ENCODE measurements around the gene CCDC15. TPM values are rescaled to one million over a fixed set of nuclear protein-coding genes. Genes with fewer than 3 reads are reported as not detected.
"Not testable (repeated sequence)": the region's sequence is repeated elsewhere in the genome, so short reads cannot be mapped to it uniquely, and the experiment has no call there.

CCDC15 gene
- total RNA-seq, 2 donors from 2014 or later: 3.6 to 7.1 TPM

- WGBS: 82% methylated on average over 14 of the region's 14 CpGs
- H3K36me3 ChIP-seq: no peaks in the 10 kb centered on the region
- no peak overlapping the region for H3K4me3 ChIP-seq
- no peak overlapping the region for H3K27ac ChIP-seq
- H3K9me3 ChIP-seq: no peaks in the 10 kb centered on the region
- intact Hi-C loops (cut with DNase I): no loop called here
- no peaks in the 10 kb centered on the region for H3K4me1 ChIP-seq (replicated peaks)
- no peaks in the 10 kb centered on the region for H3K27me3 ChIP-seq (replicated peaks; ENCODE audit: insufficient read depth)
- no peak for DNase-seq (ENCODE audit: low spot score)
- TF ChIP-seq CTCF (IDR thresholded peaks at IDR 0.05): no peak
- TF ChIP-seq POLR2AphosphoS5 (IDR thresholded peaks at IDR 0.05): no peak
- TF ChIP-seq POLR2A (IDR thresholded peaks at IDR 0.05): no peak
Measured at GRCh38 chr11:125086633-125087296, 132.8 kb downstream of the CCDC15 start.

GRCh38 chr11:125088123-125088522, 134.1 kb downstream of the CCDC15 start:
- no peaks in the 10 kb centered on the region for H3K36me3 ChIP-seq
- TF ChIP-seq POLR2A (IDR thresholded peaks at IDR 0.05): no peak
- no peak for TF ChIP-seq CTCF (IDR thresholded peaks at IDR 0.05)
- TF ChIP-seq POLR2AphosphoS5 (IDR thresholded peaks at IDR 0.05): no peak
- H3K4me1 ChIP-seq (replicated peaks): no peaks in the 10 kb centered on the region
- 84% methylated on average over 2 of the region's 2 CpGs for WGBS
- no peak for DNase-seq (ENCODE audit: low spot score)
- no peak overlapping the region for H3K4me3 ChIP-seq
- H3K27me3 ChIP-seq (replicated peaks; ENCODE audit: insufficient read depth): no peaks in the 10 kb centered on the region
- H3K27ac ChIP-seq: no peak overlapping the region
- H3K9me3 ChIP-seq: no peaks in the 10 kb centered on the region
- intact Hi-C loops (cut with DNase I): no loop called here

- no peak overlapping the region for H3K4me3 ChIP-seq
- no peak for DNase-seq (ENCODE audit: low spot score)
- TF ChIP-seq POLR2AphosphoS5 (IDR thresholded peaks at IDR 0.05): no peak
- peak in 1 of 4 experiments; percentile 26 for TF ChIP-seq CTCF (IDR thresholded peaks at IDR 0.05)
- no peak for TF ChIP-seq POLR2A (IDR thresholded peaks at IDR 0.05)
- H3K4me1 ChIP-seq (replicated peaks): no peaks in the 10 kb centered on the region
- H3K27me3 ChIP-seq (replicated peaks; ENCODE audit: insufficient read depth): no peaks in the 10 kb centered on the region
- WGBS: 86% methylated on average over 17 of the region's 20 CpGs
- H3K27ac ChIP-seq: no peak overlapping the region
- no peaks in the 10 kb centered on the region for H3K9me3 ChIP-seq
- no peaks in the 10 kb centered on the region for H3K36me3 ChIP-seq
- intact Hi-C loops (cut with DNase I): no loop called here
Measured at GRCh38 chr11:125088576-125089455, 134.8 kb downstream of the CCDC15 start.

DNA sequence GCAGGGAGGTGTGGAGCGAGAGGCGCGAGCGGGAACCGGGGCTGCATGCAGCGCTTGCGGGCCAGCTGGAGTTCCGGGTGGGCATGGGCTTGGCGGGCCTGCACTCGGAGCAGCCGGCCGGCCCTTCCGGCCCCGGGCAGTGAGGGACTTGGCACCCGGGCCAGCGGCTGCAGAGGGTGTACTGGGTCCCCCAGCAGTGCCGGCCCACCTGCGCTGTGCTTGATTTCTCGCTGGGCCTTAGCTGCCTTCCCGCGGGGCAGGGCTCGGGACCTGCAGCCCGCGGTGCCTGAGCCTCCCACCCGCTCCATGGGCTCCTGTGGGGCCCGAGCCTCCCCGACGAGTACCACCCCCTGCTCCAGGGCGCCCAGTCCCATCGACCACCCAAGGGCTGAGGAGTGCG, 135.5 kb downstream of the CCDC15 start:
- 93% methylated on average over 18 of the region's 31 CpGs for WGBS
- H3K4me3 ChIP-seq; H3K36me3 ChIP-seq; H3K27ac ChIP-seq; DNase-seq (ENCODE audit: low spot score); intact Hi-C loops (cut with DNase I); H3K9me3 ChIP-seq; H3K27me3 ChIP-seq (replicated peaks; ENCODE audit: insufficient read depth); H3K4me1 ChIP-seq (replicated peaks): not testable (repeated sequence)

DNA sequence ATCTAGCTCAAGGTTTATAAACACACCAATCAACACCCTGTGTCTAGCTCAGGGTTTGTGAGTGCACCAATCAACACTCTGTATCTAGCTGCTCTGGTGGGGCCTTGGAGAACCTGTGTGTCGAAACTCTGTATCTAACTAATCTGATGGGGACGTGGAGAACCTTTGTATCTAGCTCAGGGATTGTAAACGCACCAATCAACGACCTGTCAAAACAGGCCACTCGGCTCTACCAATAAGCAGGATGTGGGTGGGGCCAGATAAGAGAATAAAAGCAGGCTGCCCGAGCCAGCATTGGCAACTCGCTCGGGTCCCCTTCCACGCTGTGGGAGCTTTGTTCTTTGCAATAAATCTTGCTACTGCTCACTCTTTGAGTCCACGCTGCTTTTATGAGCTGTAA, 136.1 kb downstream of the CCDC15 start:
- intact Hi-C loops (cut with DNase I): loop anchor here (5.0 to 10.0 kb wide), 5 partner anchors 55 to 785 kb away; no protein-coding TSS in a partner anchor
- H3K4me1 ChIP-seq (replicated peaks); DNase-seq (ENCODE audit: low spot score); H3K4me3 ChIP-seq; H3K36me3 ChIP-seq; H3K27me3 ChIP-seq (replicated peaks; ENCODE audit: insufficient read depth); H3K27ac ChIP-seq; H3K9me3 ChIP-seq: not testable (repeated sequence)
- 43% methylated on average over 10 of the region's 10 CpGs for WGBS
